ENCODE data around the gene FILIP1.

- TF ChIP-seq POLR2A (IDR thresholded peaks at IDR 0.05) (no peak), POLR2AphosphoS5 (IDR thresholded peaks at IDR 0.05; ENCODE audit: insufficient read depth in 1 of 2, low read depth in 1 of 2) (no peak), CTCF (IDR thresholded peaks at IDR 0.05) (no peak)
Observed at GRCh38 chr6:75409286-75409685, 84.3 kb downstream of the FILIP1 start.
